Measurements from ENCODE around the gene LBHD2. TPM values are rescaled to one million over a fixed set of nuclear protein-coding genes. Genes with fewer than 3 reads are reported as not detected.

LBHD2 gene
- polyA plus RNA-seq, 1 of the 3 experiments (the other 2 are of a cell fraction) = not detected

- H3K4me3 ChIP-seq (ENCODE audit: low read depth in 2 of 2, low read length in 1 of 2) = no peak overlapping the region
- no peaks in the 10 kb centered on the region for H3K79me2 ChIP-seq (ENCODE audit: insufficient read depth)
- H3K4me2 ChIP-seq = no peak overlapping the region
- no peaks in the 10 kb centered on the region for H3K9me3 ChIP-seq
- no peak overlapping the region for H2AFZ ChIP-seq (ENCODE audit: low read depth)
- no peak overlapping the region for H3K27ac ChIP-seq (ENCODE audit: low read depth in 2 of 2, low read length in 1 of 2)
- 83% methylated on average over 2 of the region's 2 CpGs for WGBS (ENCODE audit: low lambda C conversion rate)
- TF ChIP-seq PBX3 (IDR thresholded peaks at IDR 0.05) = no peak
- no peak for TF ChIP-seq TCF12 (IDR thresholded peaks at IDR 0.05)
- no peak for TF ChIP-seq TEAD4 (IDR thresholded peaks at IDR 0.05; ENCODE audit: borderline replicate concordance, insufficient read depth)
- no peak for TF ChIP-seq IRF3 (IDR thresholded peaks at IDR 0.05; ENCODE audit: low read depth, low read length)
- TF ChIP-seq POLR2AphosphoS5 (IDR thresholded peaks at IDR 0.05; ENCODE audit: low read depth, low read length) = no peak
- no peak for TF ChIP-seq NFIC (IDR thresholded peaks at IDR 0.05; ENCODE audit: borderline replicate concordance)
- TF ChIP-seq SMC3 (IDR thresholded peaks at IDR 0.05; ENCODE audit: low read depth, low read length) = no peak
- no peak for TF ChIP-seq NRF1 (IDR thresholded peaks at IDR 0.05; ENCODE audit: low read depth, low read length)
- no peak for TF ChIP-seq GABPA (IDR thresholded peaks at IDR 0.05; ENCODE audit: low read depth)
- TF ChIP-seq GATA2 (CRISPR knock-in tag; IDR thresholded peaks at IDR 0.05) = no peak
- no peak for TF ChIP-seq USF1 (IDR thresholded peaks at IDR 0.05; ENCODE audit: borderline replicate concordance, low read depth)
- TF ChIP-seq MXI1 (IDR thresholded peaks at IDR 0.05; ENCODE audit: low read depth, low read length) = no peak
- no peak for TF ChIP-seq FOSL2 (IDR thresholded peaks at IDR 0.05; ENCODE audit: borderline replicate concordance, low read depth)
- no peak for TF ChIP-seq YY1 (IDR thresholded peaks at IDR 0.05; ENCODE audit: low read depth)
- TF ChIP-seq REST (IDR thresholded peaks at IDR 0.05; ENCODE audit: low read depth, low read length) = no peak
- TF ChIP-seq TAF1 (IDR thresholded peaks at IDR 0.05; ENCODE audit: borderline replicate concordance, low read depth, low read length) = no peak
- no peaks in the 10 kb centered on the region for H3K36me3 ChIP-seq (replicated peaks in 1 of 2; ENCODE audit: control insufficient read depth in 1 of 2, insufficient read depth in 2 of 2, low read length in 1 of 2)
- peaks cover 3% of the 10 kb centered on the region for H3F3A ChIP-seq (replicated peaks; ENCODE audit: insufficient read depth)
- no peaks in the 10 kb centered on the region for H3K27me3 ChIP-seq (ENCODE audit: insufficient read depth)
- no peak overlapping the region for H3K9ac ChIP-seq
- DNase-seq = no peak
- CTCF ChIA-PET = interaction anchor here (0.6 to 1.3 kb wide), 3 partner anchors 27 to 30 kb away, joined by 3 to 4 read pairs (median 3); no protein-coding TSS in a partner anchor
- H3K4me1 ChIP-seq (ENCODE audit: control insufficient read depth in 1 of 2, insufficient read depth in 2 of 2, low read depth in 1 of 2, low read length in 1 of 2) = peaks cover 22 to 37% of the 10 kb centered on the region in 2 experiments; a peak in 3 of 4 replicates
- H3K9me2 ChIP-seq = no peaks in the 10 kb centered on the region
- no peaks in the 10 kb centered on the region for H4K20me1 ChIP-seq (ENCODE audit: insufficient read depth)
- POLR2A ChIA-PET = no interaction called here
These were observed 50.4 kb downstream of the LBHD2 start for GRCh38 chr14:103134405-103134804.
